AG10803 (cell line): Measurements from ENCODE around the gene NUTF2.

Source experiments
- DNase-seq: peaks from one replicate; pipeline ENCODE4 v3.0.0; 2010; ENCODE audit warnings: low read depth
- H3K4me3 ChIP-seq: 2 replicates; pipeline ENCODE4 v1.5.1; 2011; ENCODE audit warnings: mild to moderate bottlenecking, low read length, control low read depth
- CTCF ChIP-seq: conservative IDR thresholded peaks from 2 replicates; pipeline ENCODE4 v1.5.1; 2011; ENCODE audit warnings: mild to moderate bottlenecking, low read length, control low read depth, inconsistent platforms

NUTF2 gene

GRCh38 chr16:67837811-67838210, 8.9 kb upstream of the NUTF2 start:
- no peak overlapping the region for H3K4me3 ChIP-seq
- no peak for TF ChIP-seq CTCF
- no peak for DNase-seq

DNA sequence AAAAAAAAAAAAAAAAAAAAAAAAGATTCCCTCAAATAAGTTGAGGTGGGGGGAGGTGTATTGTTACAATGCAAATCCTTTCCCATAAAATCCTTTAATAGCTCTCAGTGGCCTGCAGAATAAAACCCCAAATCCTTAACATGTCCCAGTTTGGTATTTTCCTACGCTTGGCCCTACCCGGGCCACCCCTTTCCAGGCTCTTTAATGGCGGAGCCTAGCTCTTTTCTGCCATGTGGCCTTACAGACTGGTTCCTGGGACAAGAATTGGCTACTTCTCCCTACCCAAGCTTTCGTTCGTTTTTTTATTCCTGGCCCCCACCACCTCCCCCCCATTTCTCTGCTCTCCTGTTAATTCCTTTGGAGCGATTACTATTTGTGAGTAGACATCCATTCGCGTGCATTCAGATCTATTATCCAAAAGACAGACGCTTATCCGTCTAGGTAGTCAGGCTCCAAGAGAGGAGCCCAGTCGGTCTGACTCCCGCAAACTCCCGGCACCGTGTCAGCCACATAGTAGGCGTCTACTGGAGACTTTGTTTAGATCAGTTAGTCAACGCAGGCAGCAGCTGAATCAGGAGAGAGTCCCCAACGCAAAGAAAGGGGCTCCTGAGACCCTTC, 5.4 kb upstream of the NUTF2 start:
- H3K4me3 ChIP-seq, result peak overlapping the region; percentile 95
- no peak for TF ChIP-seq CTCF
- no peak for DNase-seq

DNA sequence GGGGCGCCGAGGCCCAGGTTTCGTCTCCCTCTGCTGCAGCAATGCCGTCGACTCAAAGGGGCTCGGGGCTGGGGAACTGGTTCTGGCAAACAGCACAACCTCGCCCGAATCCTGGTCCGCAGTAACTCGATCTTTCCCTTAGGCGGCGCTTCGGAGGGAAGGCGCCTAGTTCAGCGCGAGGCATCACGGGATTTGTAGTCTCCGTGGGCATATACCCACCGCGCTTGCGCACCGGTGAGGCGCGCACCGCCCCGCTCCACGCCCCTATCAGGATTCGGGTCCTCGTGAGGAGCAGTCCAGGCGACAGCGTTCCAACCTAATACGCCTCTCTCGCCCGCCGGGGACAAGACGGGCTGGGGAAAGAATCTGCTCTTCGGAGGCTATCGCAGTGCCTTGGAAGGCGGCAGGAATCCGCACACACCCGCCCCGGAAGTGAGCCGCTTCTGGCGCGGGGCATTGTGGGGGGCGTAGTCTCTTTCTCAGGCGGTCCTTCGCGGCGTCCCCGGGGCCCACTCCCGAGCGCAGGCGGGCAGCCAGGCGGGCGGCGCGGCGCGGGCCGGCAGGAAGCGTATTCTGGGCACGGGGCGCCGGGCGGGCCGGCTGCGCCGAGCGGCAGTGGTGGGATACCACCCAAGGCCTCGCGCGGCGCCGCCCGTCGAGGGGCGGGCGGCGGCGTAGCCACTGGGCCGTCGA, 4.8 kb upstream of the NUTF2 start, which contains the start of gene THAP11:
Gene THAP11 (plus strand): TSS at position 505 of the 693 bp plus-strand sequence. CDS start 235 bp downstream, outside the sequence.
- DNase-seq, result peak; percentile 89
- TF ChIP-seq CTCF, result peak; percentile 76

DNA sequence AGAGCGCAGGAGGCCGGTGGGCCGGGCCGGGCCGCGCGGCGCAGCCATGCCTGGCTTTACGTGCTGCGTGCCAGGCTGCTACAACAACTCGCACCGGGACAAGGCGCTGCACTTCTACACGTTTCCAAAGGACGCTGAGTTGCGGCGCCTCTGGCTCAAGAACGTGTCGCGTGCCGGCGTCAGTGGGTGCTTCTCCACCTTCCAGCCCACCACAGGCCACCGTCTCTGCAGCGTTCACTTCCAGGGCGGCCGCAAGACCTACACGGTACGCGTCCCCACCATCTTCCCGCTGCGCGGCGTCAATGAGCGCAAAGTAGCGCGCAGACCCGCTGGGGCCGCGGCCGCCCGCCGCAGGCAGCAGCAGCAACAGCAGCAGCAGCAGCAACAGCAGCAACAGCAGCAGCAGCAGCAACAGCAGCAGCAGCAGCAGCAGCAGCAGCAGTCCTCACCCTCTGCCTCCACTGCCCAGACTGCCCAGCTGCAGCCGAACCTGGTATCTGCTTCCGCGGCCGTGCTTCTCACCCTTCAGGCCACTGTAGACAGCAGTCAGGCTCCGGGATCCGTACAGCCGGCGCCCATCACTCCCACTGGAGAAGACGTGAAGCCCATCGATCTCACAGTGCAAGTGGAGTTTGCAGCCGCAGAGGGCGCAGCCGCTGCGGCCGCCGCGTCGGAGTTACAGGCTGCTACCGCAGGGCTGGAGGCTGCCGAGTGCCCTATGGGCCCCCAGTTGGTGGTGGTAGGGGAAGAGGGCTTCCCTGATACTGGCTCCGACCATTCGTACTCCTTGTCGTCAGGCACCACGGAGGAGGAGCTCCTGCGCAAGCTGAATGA, 4.0 kb upstream of the NUTF2 start:
- peak; percentile 43 for TF ChIP-seq CTCF
- peak overlapping the region; percentile 95 for H3K4me3 ChIP-seq
- peak; percentile 45 for DNase-seq

More for the DNA sequence above, 4.8 kb upstream of the NUTF2 start, which contains the start of gene THAP11:
- H3K4me3 ChIP-seq, result peak within 1 kb of the TSS; percentile 95

GRCh38 chr16:67843343-67843765, 3.4 kb upstream of the NUTF2 start:
- no peak for TF ChIP-seq CTCF
- peak overlapping the region; percentile 95 for H3K4me3 ChIP-seq
- DNase-seq, result peak; percentile 41

- peak; percentile 32 for TF ChIP-seq CTCF
- peak overlapping the region; percentile 8; the same call in 1 of the 2 replicates for H3K4me3 ChIP-seq
- DNase-seq, result peak; percentile 37
Observed at GRCh38 chr16:67844497-67844896, 2.2 kb upstream of the NUTF2 start.
